H1 (cell line): Measurements from ENCODE around the gene DENND6B. TPM values are rescaled to one million over a fixed set of nuclear protein-coding genes. Genes with fewer than 3 reads are reported as not detected.

Experiments
- CTCF ChIA-PET: fragments of 300-600 bp; sonication (Branson Sonifier 250); formaldehyde crosslinking; loops from one replicate; lab custom pipeline; 2021; ENCODE audit not compliant: partially characterized antibody; lab: Charles Lee
- POLR2A ChIA-PET: fragments of 300-600 bp; sonication (Branson Sonifier 250); formaldehyde crosslinking; loops from one replicate; lab custom pipeline; 2021; ENCODE audit warnings: inconsistent platforms; ENCODE audit not compliant: partially characterized antibody; lab: Charles Lee
- DNase-seq, 2 experiments: peaks; one replicate each; pipeline versions ENCODE4 v3.0.0 to v3.0.0-alpha.2; 2010 to 2022; ENCODE audit warnings: low spot score in 2 of 2, low read depth in 1 of 2, mixed read lengths in 1 of 2
- FAIRE-seq: peaks from 2 replicates; lab custom pipeline; 2011; peaks lifted over from hg19 to GRCh38; lab: Jason Lieb, UNC
- H2AFZ ChIP-seq: 2 replicates; pipeline ENCODE4 v1.8.1; 2012; ENCODE audit warnings: low read length, inconsistent platforms
- H2AK5ac ChIP-seq: 2 replicates; pipeline ENCODE4 v1.6.1; 2013; ENCODE audit warnings: low read depth, low read length
- H2BK120ac ChIP-seq: replicated peaks from 2 replicates; pipeline ENCODE3; 2013; ENCODE audit warnings: low read depth, low read length, inconsistent platforms
- H2BK12ac ChIP-seq: 2 replicates; pipeline ENCODE4 v1.6.1; 2013; ENCODE audit warnings: low read depth, low read length
- H2BK15ac ChIP-seq: 2 replicates; pipeline ENCODE4 v1.6.1; 2013; ENCODE audit warnings: low read length
- H2BK20ac ChIP-seq: 2 replicates; pipeline ENCODE4 v1.6.1; 2013; ENCODE audit warnings: low read length
- H2BK5ac ChIP-seq: 2 replicates; pipeline ENCODE4 v1.6.1; 2013; ENCODE audit warnings: low read depth, low read length
- H3K14ac ChIP-seq: 2 replicates; pipeline ENCODE4 v1.6.1; 2013; ENCODE audit warnings: inconsistent platforms; ENCODE audit not compliant: insufficient read length
- H3K18ac ChIP-seq: 2 replicates; pipeline ENCODE4 v1.6.1; 2013; ENCODE audit warnings: low read length; ENCODE audit errors: extremely low read depth
- H3K23ac ChIP-seq: 2 replicates; pipeline ENCODE4 v1.6.1; 2013; ENCODE audit warnings: inconsistent platforms; ENCODE audit not compliant: insufficient read length
- H3K23me2 ChIP-seq: 2 replicates; pipeline ENCODE4 v1.6.1; 2013; ENCODE audit warnings: low read depth, low read length
- H3K27ac ChIP-seq: 2 replicates; pipeline ENCODE4 v1.6.1; 2011; ENCODE audit warnings: low read depth, low read length, inconsistent platforms
- H3K27me3 ChIP-seq, 4 experiments: replicated peaks in 1 of 4; 1 replicate in 1 of 4; 2 replicates in 3 of 4; pipeline versions ENCODE4 v1.6.1 to v1.8.1; 2011 to 2013; ENCODE audit warnings: low read length in 3 of 4, mild to moderate bottlenecking in 3 of 4, inconsistent platforms in 2 of 4, mixed read lengths in 2 of 4, moderate library complexity in 1 of 4; ENCODE audit not compliant: control insufficient read depth in 3 of 4, insufficient read depth in 3 of 4; ENCODE audit errors: extremely low read depth in 1 of 4
- H3K36me3 ChIP-seq, 4 experiments: 2 replicates each; pipeline versions ENCODE4 v1.6.1 to v1.8.1; 2011 to 2013; ENCODE audit warnings: mild to moderate bottlenecking in 4 of 4, low read length in 3 of 4, moderate library complexity in 2 of 4, control low read depth in 1 of 4, inconsistent platforms in 1 of 4; ENCODE audit not compliant: insufficient read depth in 4 of 4, control insufficient read depth in 2 of 4
- H3K4ac ChIP-seq: replicated peaks from 2 replicates; pipeline ENCODE3; 2013; ENCODE audit warnings: low read length, low read depth, mixed read lengths, inconsistent platforms; ENCODE audit not compliant: insufficient read length
- H3K4me1 ChIP-seq, 4 experiments: replicated peaks in 1 of 4; 1 replicate in 1 of 4; 2 replicates in 3 of 4; pipeline versions ENCODE4 v1.6.1 to v1.8.1; 2011 to 2013; ENCODE audit warnings: low read length in 3 of 4, inconsistent platforms in 2 of 4, mixed read lengths in 1 of 4; ENCODE audit not compliant: insufficient read depth in 4 of 4, control insufficient read depth in 3 of 4
- H3K4me2 ChIP-seq, 2 experiments: 2 replicates each; pipeline versions ENCODE4 v1.6.1 to v1.8.1; 2011 to 2013; ENCODE audit warnings: low read depth in 2 of 2, low read length in 2 of 2, control low read depth in 1 of 2, inconsistent platforms in 1 of 2, mild to moderate bottlenecking in 1 of 2; ENCODE audit not compliant: insufficient read depth in 1 of 2
- H3K4me3 ChIP-seq, 4 experiments: fragments of 200-600, 300-600 bp in 1 of 4; sonication (generic), shearing (Covaris generic), sonication (Bioruptor Twin) in 1 of 4; 2 replicates each; pipeline versions ENCODE4 v1.5.1 to v1.8.1; 2011 to 2016; ENCODE audit warnings: low read length in 4 of 4, low read depth in 3 of 4, control low read depth in 2 of 4, inconsistent platforms in 2 of 4, mild to moderate bottlenecking in 2 of 4, mixed read lengths in 1 of 4, moderate library complexity in 1 of 4; ENCODE audit not compliant: insufficient read depth in 2 of 4; ENCODE audit errors: extremely low read depth in 1 of 4
- H3K56ac ChIP-seq: replicated peaks from 2 replicates; pipeline ENCODE3; 2013; ENCODE audit warnings: low read depth, mild to moderate bottlenecking, mixed read lengths, low read length, inconsistent platforms; ENCODE audit not compliant: insufficient read length
- H3K79me1 ChIP-seq: 2 replicates; pipeline ENCODE4 v1.6.1; 2013; ENCODE audit warnings: low read depth, low read length, control low read depth
- H3K79me2 ChIP-seq, 2 experiments: 2 replicates each; pipeline versions ENCODE4 v1.6.1 to v1.8.1; 2012 to 2013; ENCODE audit warnings: low read length in 2 of 2, mild to moderate bottlenecking in 2 of 2, inconsistent platforms in 1 of 2; ENCODE audit not compliant: insufficient read depth in 2 of 2, control insufficient read depth in 1 of 2
- H3K9ac ChIP-seq, 4 experiments: replicated peaks in 1 of 4; 1 replicate in 1 of 4; 2 replicates in 3 of 4; pipeline versions ENCODE4 v1.6.1 to v1.8.1; 2011 to 2013; ENCODE audit warnings: low read depth in 3 of 4, low read length in 3 of 4, control low read depth in 2 of 4, mild to moderate bottlenecking in 2 of 4, moderate library complexity in 2 of 4, inconsistent platforms in 1 of 4; ENCODE audit errors: extremely low read depth in 1 of 4
- H3K9me3 ChIP-seq, 2 experiments: 2 replicates each; pipeline versions ENCODE4 v1.6.1 to v1.8.1; 2012 to 2013; ENCODE audit warnings: mild to moderate bottlenecking in 2 of 2, moderate library complexity in 2 of 2, control low read depth in 1 of 2, inconsistent platforms in 1 of 2, low read depth in 1 of 2, low read length in 1 of 2, mixed read lengths in 1 of 2; ENCODE audit not compliant: insufficient read depth in 2 of 2
- H4K20me1 ChIP-seq, 2 experiments: replicated peaks in 1 of 2; 2 replicates each; pipeline versions ENCODE3 to v1.8.1; 2011 to 2013; ENCODE audit warnings: inconsistent platforms in 2 of 2, low read length in 2 of 2, mild to moderate bottlenecking in 1 of 2; ENCODE audit not compliant: insufficient read depth in 2 of 2, control insufficient read depth in 1 of 2
- H4K5ac ChIP-seq: 2 replicates; pipeline ENCODE4 v1.6.1; 2013; ENCODE audit warnings: low read length, low read depth, mixed read lengths, inconsistent platforms; ENCODE audit not compliant: insufficient read length
- H4K8ac ChIP-seq: 2 replicates; pipeline ENCODE4 v1.8.0; 2013; ENCODE audit warnings: mild to moderate bottlenecking, moderate library complexity, low read length, inconsistent platforms; ENCODE audit not compliant: insufficient read depth; ENCODE audit errors: extremely low read depth
- H4K91ac ChIP-seq: replicated peaks from 2 replicates; pipeline ENCODE3; 2013; ENCODE audit warnings: low read length, mixed read lengths, inconsistent platforms; ENCODE audit not compliant: insufficient read length
- CHD2 ChIP-seq: IDR thresholded peaks from 2 replicates; pipeline ENCODE4 v1.6.1; 2012; ENCODE audit warnings: low read length, improper control_type of control experiment
- WGBS, 2 experiments: shearing (Covaris generic) in 1 of 2; methylation state at CpG; one replicate each; pipeline versions ENCODE4 v1.1.6 to v1.1.7; 2013 to 2015; ENCODE audit warnings: low lambda C conversion rate in 2 of 2, mixed read lengths in 2 of 2, inconsistent platforms in 1 of 2, low coverage in 1 of 2, missing lambda C conversion rate in 1 of 2; ENCODE audit not compliant: insufficient replicate concordance in 2 of 2, insufficient coverage in 1 of 2, insufficient read length in 1 of 2; ENCODE audit errors: extremely low coverage in 1 of 2, missing lambda C conversion rate in 1 of 2; 5-methylcytosine and 5-hydroxymethylcytosine counted together
- polyA plus RNA-seq, 7 experiments: library from polyadenylated mRNA; depleted of rRNA in 3 of 7; stranded (reverse) in 5 of 7; unstranded in 2 of 7; fragments of >200 nt in 5 of 7; fragments of 200-250 nt in 2 of 7; gene quantifications; 1 replicate in 5 of 7; 2 replicates in 1 of 7; 4 replicates in 1 of 7; pipeline versions ENCODE4 v1.2.1 to v1.2.3, GENCODE V29; 2011 to 2013; ENCODE audit warnings: missing spikeins in 2 of 7, mixed read lengths in 2 of 7
- total RNA-seq: library from RNA; stranded (reverse); fragmentation: NEBNext Ultra II Directional; extraction: Animal tissue kit (Norgen Biotek cat#: 25700); gene quantifications from 2 replicates; pipeline ENCODE4 v1.2.1, GENCODE V29; 2021

Gene DENND6B
- total and polyA plus RNA-seq, 2 of the 8 experiments (the other 6 are each of a cell fraction or from before 2014, with no cell fraction given): 1.1 to 1.9 TPM

DNA sequence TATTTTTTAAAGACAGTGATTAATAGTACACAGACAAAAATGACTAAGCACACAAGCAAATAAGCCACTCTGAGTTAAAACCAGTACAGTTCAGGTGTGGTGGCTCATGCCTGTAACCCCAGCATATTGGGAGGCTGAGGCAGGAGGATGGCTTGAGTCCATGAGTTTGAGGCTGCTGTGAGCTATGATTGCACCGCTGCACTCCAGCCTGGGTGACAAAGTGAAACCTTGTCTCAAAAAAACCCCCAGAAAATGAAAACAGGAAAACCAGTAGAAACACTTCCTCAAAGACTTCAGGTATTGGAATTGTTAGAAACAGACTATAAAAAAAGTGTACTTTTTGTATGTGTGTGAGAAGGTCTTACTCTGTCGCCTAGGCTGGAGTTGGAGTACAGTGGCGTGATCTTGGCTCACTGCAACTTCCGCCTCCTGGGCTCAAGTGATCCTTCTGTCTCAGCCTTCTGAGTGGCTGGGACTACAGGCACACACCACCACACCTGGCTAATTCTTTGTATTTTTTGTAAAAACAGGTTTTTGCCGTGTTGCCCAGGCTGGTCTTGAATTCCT lies 49.4 kb upstream of the DENND6B start:
- CTCF ChIA-PET: interaction anchor here (0.8 to 1.1 kb wide), 3 partner anchors 9 to 156 kb away, joined by 3 to 4 read pairs (median 3); no protein-coding TSS in a partner anchor
- WGBS, 2 experiments: 98% methylated on average over 5 of the region's 5 CpGs; no CpG with 5 or more reads in 1 of the 2 experiments
- Histone ChIP-seq H4K8ac (no peak overlapping the region), H3K4me2 (no peak overlapping the region), H2BK5ac (no peak overlapping the region), H4K20me1 (peaks cover 0 to under 1% of the 10 kb centered on the region in 2 experiments), H4K91ac (no peak overlapping the region), H2AFZ (no peak overlapping the region), H3K27ac (no peak overlapping the region), H3K79me1 (no peaks in the 10 kb centered on the region; the same call in 1 of the 2 replicates), H2BK20ac (no peak overlapping the region), H2BK12ac (no peak overlapping the region), H2BK15ac (no peak overlapping the region), H3K9me3 (no peaks in the 10 kb centered on the region), H4K5ac (no peak overlapping the region), H3K4me1 (no peaks in the 10 kb centered on the region), H2AK5ac (no peak overlapping the region), H3K36me3 (peaks cover 0 to 13% (median 5%) of the 10 kb centered on the region in 4 experiments; a peak in 4 of 8 replicates), H3K27me3 (no peaks in the 10 kb centered on the region), H3K4me3 (no peak overlapping the region), H3K18ac (no peak overlapping the region), H3K23ac (no peak overlapping the region), H3K4ac (no peak overlapping the region), H3K14ac (no peak overlapping the region), H3K79me2 (no peaks in the 10 kb centered on the region), H3K23me2 (no peaks in the 10 kb centered on the region), H2BK120ac (no peak overlapping the region), H3K9ac (no peak overlapping the region), H3K56ac (no peak overlapping the region)
- POLR2A ChIA-PET: no interaction called here
- DNase-seq (no peak), FAIRE-seq (no peak)
- no peak for TF ChIP-seq CHD2
